Endodermal cell (in vitro differentiated cells): ENCODE data around the gene EPS8L2. TPM values are rescaled to one million over a fixed set of nuclear protein-coding genes. Genes with fewer than 3 reads are reported as not detected.

Experiments
- DNase-seq: peaks from one replicate; pipeline ENCODE4 v3.0.0-alpha.2; 2017
- H3K27ac ChIP-seq: 2 replicates; pipeline ENCODE4 v1.5.1; 2013; ENCODE audit warnings: mild to moderate bottlenecking, low read depth, low read length, moderate library complexity
- H3K27me3 ChIP-seq: 2 replicates; pipeline ENCODE4 v1.6.1; 2013; ENCODE audit warnings: mild to moderate bottlenecking, low read length, moderate library complexity; ENCODE audit not compliant: insufficient read depth, control insufficient read depth, poor library complexity, severe bottlenecking
- H3K36me3 ChIP-seq: 2 replicates; pipeline ENCODE4 v1.7.0; 2013; ENCODE audit warnings: mild to moderate bottlenecking, low read length, moderate library complexity; ENCODE audit not compliant: control insufficient read depth, insufficient read depth
- H3K4me1 ChIP-seq: one replicate; pipeline ENCODE4 v1.7.0; 2013; ENCODE audit warnings: low read length; ENCODE audit not compliant: control insufficient read depth, insufficient read depth
- H3K4me3 ChIP-seq: 2 replicates; pipeline ENCODE4 v1.5.1; 2013; ENCODE audit warnings: mild to moderate bottlenecking, low read length, moderate library complexity
- H3K9ac ChIP-seq: 2 replicates; pipeline ENCODE4 v1.6.1; 2013; ENCODE audit warnings: mild to moderate bottlenecking, low read length, moderate library complexity; ENCODE audit not compliant: poor library complexity, severe bottlenecking; ENCODE audit errors: extremely low read depth
- H3K9me3 ChIP-seq: 2 replicates; pipeline ENCODE4 v1.6.1; 2013; ENCODE audit warnings: mild to moderate bottlenecking, low read length, moderate library complexity; ENCODE audit not compliant: control insufficient read depth
- H3K27ac Mint-ChIP-seq: 2 replicates; pipeline ENCODE4 v1.8.0; 2020; ENCODE audit warnings: mixed read lengths
- H3K27me3 Mint-ChIP-seq: 2 replicates; pipeline ENCODE4 v1.8.0; 2021; ENCODE audit warnings: mild to moderate bottlenecking, mixed read lengths; ENCODE audit not compliant: insufficient read depth
- H3K36me3 Mint-ChIP-seq: 2 replicates; pipeline ENCODE4 v1.8.0; 2020; ENCODE audit warnings: low read depth, mixed read lengths
- H3K4me1 Mint-ChIP-seq: 2 replicates; pipeline ENCODE4 v1.8.0; 2020; ENCODE audit warnings: mixed read lengths
- H3K4me3 Mint-ChIP-seq: 2 replicates; pipeline ENCODE4 v1.8.0; 2020; ENCODE audit warnings: mild to moderate bottlenecking, moderate library complexity, mixed read lengths
- H3K9me3 Mint-ChIP-seq: 2 replicates; pipeline ENCODE4 v1.8.0; 2020; ENCODE audit warnings: mild to moderate bottlenecking, mixed read lengths
- WGBS, 2 experiments: methylation state at CpG; one replicate each; pipeline versions ENCODE4 v1.1.5 to v1.1.7; 2013; ENCODE audit warnings: missing lambda C conversion rate in 2 of 2, mixed read lengths in 1 of 2; ENCODE audit not compliant: insufficient coverage in 1 of 2, insufficient read length in 1 of 2; 5-methylcytosine and 5-hydroxymethylcytosine counted together
- total RNA-seq, 2 donors: library from RNA; stranded (reverse); fragmentation: NEBNext Ultra II Directional in 1 of 2; extraction: Animal tissue kit (Norgen Biotek cat#: 25700) in 1 of 2; gene quantifications; 2 replicates in 1 of 2; 3 replicates in 1 of 2; pipeline ENCODE4 v1.2.1, GENCODE V29; 2021
- TF ChIP-seq, protein P1 (sequence below): fragments of 200-600 bp; sonication (generic); conservative IDR thresholded peaks from 2 replicates; pipeline ENCODE4 v1.5.0; 2021; ENCODE audit warnings: antibody characterized with exemption, mild to moderate bottlenecking

Gene EPS8L2
- total RNA-seq, 2 donors from 2014 or later, result 26.2 to 28.0 TPM

DNA sequence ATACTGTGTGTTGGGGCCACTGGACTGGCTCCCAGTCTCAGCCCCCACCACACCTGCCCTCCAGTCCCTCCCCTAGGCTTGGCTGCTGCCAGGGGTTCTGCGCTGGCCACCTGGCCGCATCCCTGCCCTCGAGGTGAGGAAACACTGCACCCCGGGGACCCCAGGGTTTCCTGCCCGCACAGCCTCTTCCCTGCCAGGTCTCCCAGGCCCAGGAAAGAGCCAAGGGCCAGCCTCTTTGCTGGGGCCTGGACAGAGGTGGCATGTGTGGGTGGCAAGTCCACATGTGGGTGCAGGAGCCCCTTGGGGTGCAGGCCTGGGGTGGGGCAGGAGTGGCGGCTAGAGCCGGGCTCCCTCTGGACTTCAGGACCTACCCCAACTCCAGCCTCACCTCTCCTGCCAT lies 2.5 kb downstream of the EPS8L2 start:
- no peaks in the 10 kb centered on the region for H3K36me3 Mint-ChIP-seq
- no peak overlapping the region for H3K4me3 Mint-ChIP-seq
- Histone ChIP-seq H3K27me3 (no peaks in the 10 kb centered on the region), H3K9me3 (no peaks in the 10 kb centered on the region), H3K36me3 (no peaks in the 10 kb centered on the region), H3K4me3 (no peak overlapping the region), H3K27ac (no peak overlapping the region), H3K4me1 (peaks cover 5% of the 10 kb centered on the region), H3K9ac (no peak overlapping the region)
- TF ChIP-seq, protein P1, sequence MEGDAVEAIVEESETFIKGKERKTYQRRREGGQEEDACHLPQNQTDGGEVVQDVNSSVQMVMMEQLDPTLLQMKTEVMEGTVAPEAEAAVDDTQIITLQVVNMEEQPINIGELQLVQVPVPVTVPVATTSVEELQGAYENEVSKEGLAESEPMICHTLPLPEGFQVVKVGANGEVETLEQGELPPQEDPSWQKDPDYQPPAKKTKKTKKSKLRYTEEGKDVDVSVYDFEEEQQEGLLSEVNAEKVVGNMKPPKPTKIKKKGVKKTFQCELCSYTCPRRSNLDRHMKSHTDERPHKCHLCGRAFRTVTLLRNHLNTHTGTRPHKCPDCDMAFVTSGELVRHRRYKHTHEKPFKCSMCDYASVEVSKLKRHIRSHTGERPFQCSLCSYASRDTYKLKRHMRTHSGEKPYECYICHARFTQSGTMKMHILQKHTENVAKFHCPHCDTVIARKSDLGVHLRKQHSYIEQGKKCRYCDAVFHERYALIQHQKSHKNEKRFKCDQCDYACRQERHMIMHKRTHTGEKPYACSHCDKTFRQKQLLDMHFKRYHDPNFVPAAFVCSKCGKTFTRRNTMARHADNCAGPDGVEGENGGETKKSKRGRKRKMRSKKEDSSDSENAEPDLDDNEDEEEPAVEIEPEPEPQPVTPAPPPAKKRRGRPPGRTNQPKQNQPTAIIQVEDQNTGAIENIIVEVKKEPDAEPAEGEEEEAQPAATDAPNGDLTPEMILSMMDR, result no peak
- H3K9me3 Mint-ChIP-seq, result no peaks in the 10 kb centered on the region
- H3K27me3 Mint-ChIP-seq, result no peaks in the 10 kb centered on the region
- 92 to 100% methylated on average over 5 of the region's 7 CpGs for WGBS, 2 experiments
- H3K4me1 Mint-ChIP-seq, result no peaks in the 10 kb centered on the region
- no peak for DNase-seq
- H3K27ac Mint-ChIP-seq, result no peak overlapping the region

DNA sequence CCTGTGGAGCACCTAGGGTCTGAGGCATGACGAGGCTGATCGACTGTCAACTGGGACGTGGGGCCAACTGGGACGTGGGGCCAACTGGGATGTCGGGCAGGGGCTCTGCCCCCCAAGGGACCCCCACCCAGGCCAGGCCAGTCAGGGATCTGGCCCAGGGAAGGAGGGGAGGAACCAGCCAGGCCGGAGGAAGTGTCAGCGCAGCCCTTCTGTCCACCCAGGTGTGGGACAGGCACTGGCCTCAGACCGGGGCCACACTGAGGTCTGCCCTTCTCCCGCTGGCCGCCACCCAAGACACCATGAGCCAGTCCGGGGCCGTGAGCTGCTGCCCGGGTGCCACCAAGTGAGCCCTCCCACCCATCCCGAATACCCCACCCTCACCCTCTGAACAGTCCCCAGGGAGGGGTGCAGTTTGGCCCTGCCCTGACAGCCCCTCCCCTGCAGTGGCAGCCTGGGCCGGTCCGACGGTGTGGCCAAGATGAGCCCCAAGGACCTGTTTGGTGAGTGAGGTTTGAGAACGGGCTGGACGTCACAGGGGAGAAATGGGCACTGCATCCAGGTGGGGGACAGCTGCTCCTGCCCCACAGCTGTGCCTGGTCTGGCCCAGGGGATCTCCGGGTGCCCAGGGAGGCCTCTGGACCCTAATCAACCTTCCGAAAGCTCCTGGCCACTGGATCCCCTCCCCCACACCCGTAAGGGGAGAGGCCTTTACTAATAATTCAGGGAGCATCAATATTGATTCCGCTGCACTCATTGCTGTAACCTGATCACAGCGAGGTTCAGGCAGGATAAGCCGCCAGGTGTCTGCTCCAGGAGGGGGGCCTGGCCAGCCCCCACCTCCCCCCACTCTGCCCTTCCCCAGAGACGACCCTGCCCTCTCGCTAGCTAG lies 3.3 kb downstream of the EPS8L2 start:
- Histone ChIP-seq H3K27me3 (no peaks in the 10 kb centered on the region), H3K9me3 (no peaks in the 10 kb centered on the region), H3K27ac (no peak overlapping the region), H3K9ac (no peak overlapping the region), H3K4me1 (peaks cover 5% of the 10 kb centered on the region), H3K4me3 (no peak overlapping the region), H3K36me3 (no peaks in the 10 kb centered on the region)
- no peak for DNase-seq
- Mint-ChIP-seq H3K27me3 (no peaks in the 10 kb centered on the region), H3K4me1 (no peaks in the 10 kb centered on the region), H3K36me3 (no peaks in the 10 kb centered on the region), H3K4me3 (no peak overlapping the region), H3K9me3 (no peaks in the 10 kb centered on the region), H3K27ac (no peak overlapping the region)
- 89 to 91% methylated on average over 19 to 27 of the region's 27 CpGs for whole genome bisulfite sequencing, 2 experiments
- TF ChIP-seq, protein P1, result no peak

DNA sequence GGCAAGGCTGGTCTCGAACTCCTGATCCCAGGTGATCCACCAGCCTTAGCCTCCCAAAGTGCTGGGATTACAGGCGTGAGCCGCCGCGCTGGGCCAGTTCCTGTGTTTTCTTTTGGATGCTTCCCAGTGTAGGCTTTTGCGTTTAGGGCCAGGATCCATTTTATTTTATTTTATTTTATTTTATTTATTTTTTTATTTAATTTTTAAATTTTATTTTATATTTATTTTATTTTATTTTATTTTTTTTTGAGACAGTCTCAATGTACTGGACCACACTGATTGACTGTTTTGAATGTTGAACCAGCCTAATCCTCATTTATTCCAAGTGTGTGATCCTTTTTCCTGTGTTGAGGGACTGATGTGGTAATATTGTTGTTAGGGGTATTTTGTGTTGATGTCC lies 8.4 kb downstream of the EPS8L2 start:
- H3K27ac ChIP-seq, result no peak overlapping the region
- no peak overlapping the region for H3K27ac Mint-ChIP-seq
- peaks cover 3% of the 10 kb centered on the region for H3K27me3 ChIP-seq
- peaks cover 9% of the 10 kb centered on the region for H3K27me3 Mint-ChIP-seq
- H3K4me1 Mint-ChIP-seq, result no peaks in the 10 kb centered on the region
- peaks cover 3% of the 10 kb centered on the region for H3K36me3 Mint-ChIP-seq
- no peak overlapping the region for H3K4me3 ChIP-seq
- H3K4me3 Mint-ChIP-seq, result no peak overlapping the region
- 98 to 100% methylated on average over 2 to 5 of the region's 6 CpGs for WGBS, 2 experiments
- H3K9ac ChIP-seq, result no peak overlapping the region
- no peaks in the 10 kb centered on the region for H3K9me3 ChIP-seq
- no peak for DNase-seq
- no peaks in the 10 kb centered on the region for H3K4me1 ChIP-seq
- H3K9me3 Mint-ChIP-seq, result peaks cover 11% of the 10 kb centered on the region
- H3K36me3 ChIP-seq, result no peaks in the 10 kb centered on the region
- TF ChIP-seq, protein P1, result no peak
